Nephron (organoid): Measurements from ENCODE around the gene N4BP2L2.
A peak's percentile ranks its signal among the peaks of the same experiment; 100 is the strongest.

Experiments used
- H3K27ac Mint-ChIP-seq, 3 experiments: 2 replicates each; pipeline ENCODE4 v1.8.0; 2020; ENCODE audit warnings: mixed read lengths in 3 of 3, mild to moderate bottlenecking in 2 of 3, moderate library complexity in 1 of 3
- H3K27me3 Mint-ChIP-seq: 2 replicates; pipeline ENCODE4 v1.8.0; 2021; ENCODE audit warnings: low read depth, mild to moderate bottlenecking, moderate library complexity, mixed read lengths
- H3K36me3 Mint-ChIP-seq: 2 replicates; pipeline ENCODE4 v1.8.0; 2020; ENCODE audit warnings: low read depth, mixed read lengths
- H3K4me1 Mint-ChIP-seq: 2 replicates; pipeline ENCODE4 v1.8.0; 2020; ENCODE audit warnings: mixed read lengths
- H3K4me3 Mint-ChIP-seq, 3 experiments: 2 replicates each; pipeline ENCODE4 v1.8.0; 2020; ENCODE audit warnings: mild to moderate bottlenecking in 3 of 3, mixed read lengths in 3 of 3, moderate library complexity in 2 of 3
- H3K9me3 Mint-ChIP-seq: 2 replicates; pipeline ENCODE4 v1.8.0; 2020; ENCODE audit warnings: mixed read lengths
- CTCF ChIP-seq, 3 experiments: fragments of 200-600 bp; sonication (generic); IDR thresholded peaks; one replicate each; pipeline ENCODE4 v1.5.0; 2021; ENCODE audit warnings: antibody characterized with exemption in 3 of 3; ENCODE audit not compliant: unreplicated experiment in 3 of 3

The N4BP2L2 gene

GRCh38 chr13:32414580-32414979 lies 124.0 kb downstream of the N4BP2L2 start:
- Mint-ChIP-seq H3K27me3 (peaks cover 2% of the 10 kb centered on the region), H3K27ac (no peak overlapping the region), H3K9me3 (peaks cover 18% of the 10 kb centered on the region), H3K4me1 (peaks cover 7% of the 10 kb centered on the region), H3K4me3 (no peak overlapping the region), H3K36me3 (peaks cover 17% of the 10 kb centered on the region)
- TF ChIP-seq CTCF (IDR thresholded peaks at IDR 0.05; ENCODE audit: unreplicated experiment in 3 of 3), result no peak

- peaks cover 20% of the 10 kb centered on the region for H3K4me1 Mint-ChIP-seq
- no peak overlapping the region for H3K4me3 Mint-ChIP-seq
- H3K36me3 Mint-ChIP-seq, result peaks cover 7% of the 10 kb centered on the region
- peaks cover 4% of the 10 kb centered on the region for H3K27me3 Mint-ChIP-seq
- TF ChIP-seq CTCF (IDR thresholded peaks at IDR 0.05; ENCODE audit: unreplicated experiment in 3 of 3), result no peak
- peaks cover 11% of the 10 kb centered on the region for H3K9me3 Mint-ChIP-seq
- H3K27ac Mint-ChIP-seq, result no peak overlapping the region
These were observed 125.3 kb downstream of the N4BP2L2 start for GRCh38 chr13:32413284-32413683.

- Mint-ChIP-seq H3K27ac (peak overlapping the region in 1 of 3 experiments; percentile 63), H3K9me3 (no peaks in the 10 kb centered on the region), H3K27me3 (peaks cover 4% of the 10 kb centered on the region), H3K4me3 (peak overlapping the region; percentile 64 to 78 (median 69)), H3K4me1 (peaks cover 20% of the 10 kb centered on the region), H3K36me3 (peaks cover 5% of the 10 kb centered on the region)
- TF ChIP-seq CTCF (IDR thresholded peaks at IDR 0.05; ENCODE audit: unreplicated experiment in 3 of 3), result no peak
These were observed 128.8 kb downstream of the N4BP2L2 start for GRCh38 chr13:32409561-32410421.

- Mint-ChIP-seq H3K9me3 (no peaks in the 10 kb centered on the region), H3K36me3 (peaks cover 5% of the 10 kb centered on the region), H3K4me1 (peaks cover 20% of the 10 kb centered on the region), H3K27ac (no peak overlapping the region), H3K27me3 (peaks cover 4% of the 10 kb centered on the region), H3K4me3 (no peak overlapping the region)
- TF ChIP-seq CTCF (IDR thresholded peaks at IDR 0.05; ENCODE audit: unreplicated experiment in 3 of 3), result no peak
These were observed 129.6 kb downstream of the N4BP2L2 start for GRCh38 chr13:32409001-32409313.

- peak overlapping the region in 1 of 3 experiments; percentile 45 for H3K4me3 Mint-ChIP-seq
- peaks cover 20% of the 10 kb centered on the region for H3K4me1 Mint-ChIP-seq
- TF ChIP-seq CTCF (IDR thresholded peaks at IDR 0.05; ENCODE audit: unreplicated experiment in 3 of 3), result no peak
- H3K36me3 Mint-ChIP-seq, result peaks cover 5% of the 10 kb centered on the region
- peak overlapping the region in 1 of 3 experiments; percentile 54 for H3K27ac Mint-ChIP-seq
- peaks cover 4% of the 10 kb centered on the region for H3K27me3 Mint-ChIP-seq
- no peaks in the 10 kb centered on the region for H3K9me3 Mint-ChIP-seq
These were observed 130.1 kb downstream of the N4BP2L2 start for GRCh38 chr13:32408296-32409000.
